Endothelial cell of umbilical vein (primary cell): ENCODE results near the gene NAA10. TPM values are rescaled to one million over a fixed set of nuclear protein-coding genes. Genes with fewer than 3 reads are reported as not detected.
A peak's percentile ranks its signal among the peaks of the same experiment; 100 is the strongest.

Experiments
- BruUV-seq: library from RNA; stranded (reverse); fragments of 400-500 nt; replicated peaks from 2 replicates; lab custom pipeline; 2021; lab: Mats Ljungman, UMichigan
- CTCF ChIA-PET: fragments of 300-600, 350-600 bp; sonication (Branson Sonifier 250); formaldehyde crosslinking; loops from one replicate; lab custom pipeline; 2021; ENCODE audit warnings: antibody characterized with exemption, inconsistent platforms; lab: Charles Lee
- POLR2A ChIA-PET: fragments of 300-600, 350-600 bp; sonication (Branson Sonifier 250); formaldehyde crosslinking; loops from one replicate; lab custom pipeline; 2021; ENCODE audit warnings: antibody characterized with exemption, inconsistent platforms; lab: Charles Lee
- DNase-seq: peaks from one replicate; pipeline ENCODE4 v3.0.0-alpha.2; 2011; ENCODE audit warnings: low read depth, low spot score
- FAIRE-seq: peaks from 2 replicates; lab custom pipeline; 2011; peaks lifted over from hg19 to GRCh38; lab: Jason Lieb, UNC
- H2AFZ ChIP-seq: 2 replicates; pipeline ENCODE4 v1.6.0; 2012; ENCODE audit warnings: low read depth, low read length, control low read depth, inconsistent platforms
- H3K27ac ChIP-seq: 2 replicates; pipeline ENCODE4 v1.5.1; 2011; ENCODE audit warnings: low read depth, mild to moderate bottlenecking, control low read depth, low read length, moderate library complexity; ENCODE audit not compliant: insufficient read depth
- H3K27me3 ChIP-seq, 2 experiments: 2 replicates each; pipeline versions ENCODE4 v1.6.0 to v1.6.1; 2011; ENCODE audit warnings: low read length in 2 of 2, mixed read lengths in 1 of 2; ENCODE audit not compliant: control insufficient read depth in 2 of 2, insufficient read depth in 2 of 2
- H3K36me3 ChIP-seq, 2 experiments: 2 replicates in 1 of 2; 3 replicates in 1 of 2; pipeline ENCODE4 v1.5.1; 2011; ENCODE audit warnings: low read length in 2 of 2, mild to moderate bottlenecking in 1 of 2, moderate library complexity in 1 of 2; ENCODE audit not compliant: control insufficient read depth in 2 of 2, insufficient read depth in 2 of 2; ENCODE audit errors: extremely low read depth in 1 of 2
- H3K4me1 ChIP-seq: 3 replicates; pipeline ENCODE4 v1.5.1; 2011; ENCODE audit warnings: mild to moderate bottlenecking, low read length; ENCODE audit not compliant: control insufficient read depth, insufficient read depth; ENCODE audit errors: extremely low read depth
- H3K4me2 ChIP-seq: 2 replicates; pipeline ENCODE4 v1.6.1; 2011; ENCODE audit warnings: low read length, control low read depth, mixed read lengths; ENCODE audit not compliant: insufficient read depth
- H3K4me3 ChIP-seq, 3 experiments: fragments of 200-600 bp in 1 of 3; sonication (generic), shearing (Covaris generic) in 1 of 3; replicated peaks in 1 of 3; 2 replicates each; pipeline ENCODE4 v1.5.1; 2011 to 2016; ENCODE audit warnings: control low read depth in 3 of 3, low read length in 3 of 3, mild to moderate bottlenecking in 2 of 3, inconsistent platforms in 1 of 3, low read depth in 1 of 3, moderate library complexity in 1 of 3; ENCODE audit not compliant: insufficient read depth in 1 of 3
- H3K79me2 ChIP-seq: 2 replicates; pipeline ENCODE4 v1.6.0; 2012; ENCODE audit warnings: low read length, inconsistent platforms; ENCODE audit not compliant: control insufficient read depth, insufficient read depth
- H3K9ac ChIP-seq: replicated peaks from 2 replicates; pipeline ENCODE3; 2011; ENCODE audit warnings: low read length, control low read depth; ENCODE audit not compliant: insufficient read depth; ENCODE audit errors: extremely low read depth
- H3K9me1 ChIP-seq: replicated peaks from 3 replicates; pipeline ENCODE4 v1.6.0; 2011; ENCODE audit warnings: mild to moderate bottlenecking, low read length; ENCODE audit not compliant: control insufficient read depth, insufficient read depth; ENCODE audit errors: extremely low read depth
- H3K9me3 ChIP-seq: replicated peaks from 2 replicates; pipeline ENCODE4 v1.5.1; 2012; ENCODE audit warnings: low read length, inconsistent platforms; ENCODE audit not compliant: control insufficient read depth, insufficient read depth
- H4K20me1 ChIP-seq: replicated peaks from 2 replicates; pipeline ENCODE3; 2011; ENCODE audit warnings: mild to moderate bottlenecking, low read length; ENCODE audit not compliant: control insufficient read depth, insufficient read depth; ENCODE audit errors: extremely low read depth
- CTCF ChIP-seq, 2 donors: IDR thresholded peaks; 1 replicate in 1 of 2; 2 replicates in 1 of 2; pipeline ENCODE4 v1.5.1; 2011; ENCODE audit warnings: low read length in 2 of 2, mild to moderate bottlenecking in 2 of 2, moderate library complexity in 2 of 2, control low read depth in 1 of 2, inconsistent platforms in 1 of 2, low read depth in 1 of 2; ENCODE audit not compliant: insufficient read depth in 1 of 2; ENCODE audit errors: extremely low read depth in 1 of 2
- EZH2 ChIP-seq: IDR thresholded peaks from 2 replicates; pipeline ENCODE4 v1.6.1; 2012; ENCODE audit warnings: borderline replicate concordance, low read depth, mild to moderate bottlenecking, moderate library complexity, low read length, inconsistent platforms; ENCODE audit not compliant: severe bottlenecking
- FOS ChIP-seq: IDR thresholded peaks from 2 replicates; pipeline ENCODE4 v1.6.1; 2011; ENCODE audit warnings: mild to moderate bottlenecking, low read length, moderate library complexity, borderline replicate concordance; ENCODE audit not compliant: insufficient read depth
- GATA2 ChIP-seq: IDR thresholded peaks from 2 replicates; pipeline ENCODE4 v1.7.0; 2011; ENCODE audit warnings: low read depth, mild to moderate bottlenecking, moderate library complexity, mixed read lengths, low read length; ENCODE audit not compliant: insufficient read length, insufficient read depth
- JUN ChIP-seq: IDR thresholded peaks from 2 replicates; pipeline ENCODE4 v1.6.1; 2011; ENCODE audit warnings: borderline replicate concordance, low read depth; ENCODE audit not compliant: insufficient read length, insufficient read depth
- MAX ChIP-seq: IDR thresholded peaks from 2 replicates; pipeline ENCODE4 v1.6.1; 2011; ENCODE audit not compliant: insufficient read depth, insufficient read length
- MYC ChIP-seq: IDR thresholded peaks from one replicate; pipeline ENCODE4 v1.6.1; 2011; ENCODE audit warnings: mild to moderate bottlenecking, low read depth, low read length
- POLR2A ChIP-seq: IDR thresholded peaks from 2 replicates; pipeline ENCODE4 v1.6.1; 2012; ENCODE audit warnings: low read depth, mild to moderate bottlenecking, control low read depth, low read length
- POLR2AphosphoS5 ChIP-seq: IDR thresholded peaks from 2 replicates; pipeline ENCODE4 v1.6.1; 2012; ENCODE audit warnings: low read depth, mild to moderate bottlenecking, control low read depth, low read length, moderate library complexity; ENCODE audit not compliant: insufficient read depth
- dilution Hi-C: fragments of 300-500 bp; cut with MboI; formaldehyde crosslinking; loops from one replicate; pipeline ENCODE4 v1.15.0; 2019; ENCODE audit warnings: low sequenced_read_pairs; ENCODE audit not compliant: extremely low pct_ligation_motif_present
- intact Hi-C: fragments of 100-400 bp; cut with micrococcal nuclease; formaldehyde crosslinking; loops from one replicate; pipeline ENCODE4 v1.10.0; 2022
- polyA plus RNA-seq, 4 experiments: library from polyadenylated mRNA; depleted of rRNA in 3 of 4; stranded (reverse) in 3 of 4; unstranded in 1 of 4; fragments of >200 nt; gene quantifications; 2 replicates each; pipeline versions ENCODE4 v1.2.1 to v1.2.3, GENCODE V29; 2011 to 2012; ENCODE audit warnings: missing spikeins in 1 of 4
- total RNA-seq: library from RNA; stranded (reverse); gene quantifications from 2 replicates; pipeline ENCODE4 v1.2.3, GENCODE V29; 2021

The NAA10 gene
- total and polyA plus RNA-seq, 2 donors (not counting 3 experiments of a cell fraction or from before 2014, with no cell fraction given), result 141 to 144 TPM

GRCh38 chrX:153945956-153946943 lies 11.4 kb upstream of the NAA10 start:
- BruUV-seq, result no TSS peak
- FAIRE-seq (peak; percentile 24), DNase-seq (no peak)
- ChIA-PET POLR2A (no interaction called here), CTCF (interaction anchor here (0.9 to 9.4 kb wide), 11 partner anchors 10 to 187 kb away, joined by 3 to 253 read pairs (median 6); partner anchors contain the start of genes ARHGAP4, IDH3G, PLXNB3 and SRPK3)
- no peak for TF ChIP-seq MYC
- TF ChIP-seq GATA2, result no peak
- no peak for TF ChIP-seq POLR2AphosphoS5
- TF ChIP-seq CTCF (IDR thresholded peaks at IDR 0.05; ENCODE audit: extremely low read depth in 1 of 2, insufficient read depth in 1 of 2, low read depth in 1 of 2, low read length in 2 of 2), result no peak
- TF ChIP-seq MAX, result no peak
- TF ChIP-seq POLR2A, result no peak
- no peak for TF ChIP-seq FOS
- no peak for TF ChIP-seq JUN
- no peak for TF ChIP-seq EZH2
- dilution Hi-C loops (no loop called here), intact Hi-C loops (no loop called here)
- Histone ChIP-seq H3K9me3 (no peaks in the 10 kb centered on the region), H2AFZ (no peak overlapping the region), H3K9me1 (no peaks in the 10 kb centered on the region), H3K4me3 (no peak overlapping the region), H4K20me1 (no peaks in the 10 kb centered on the region), H3K79me2 (peaks cover 2% of the 10 kb centered on the region), H3K36me3 (peaks cover 6 to 8% of the 10 kb centered on the region in 2 experiments), H3K4me2 (no peak overlapping the region), H3K27me3 (no peaks in the 10 kb centered on the region), H3K4me1 (peaks cover 32% of the 10 kb centered on the region), H3K27ac (no peak overlapping the region), H3K9ac (no peak overlapping the region)
